HEK293T (cell line): ENCODE data around the gene VOPP1.

Source experiments
- CTCF ChIA-PET: fragments of 350-600 bp; formaldehyde crosslinking; extraction: SDS; loops from one replicate; lab custom pipeline; 2021; ENCODE audit warnings: antibody characterized with exemption, inconsistent platforms; lab: Yijun Ruan, JAX
- POLR2A ChIA-PET: fragments of 350-600 bp; formaldehyde crosslinking; extraction: SDS; loops from one replicate; lab custom pipeline; 2020; ENCODE audit warnings: antibody characterized with exemption, inconsistent platforms; lab: Yijun Ruan, JAX
- DNase-seq: peaks from one replicate; pipeline ENCODE4 v3.0.0; 2012; ENCODE audit warnings: mixed read lengths; ENCODE audit errors: extremely low spot score
- ARNT ChIP-seq: fragments of 450-650 bp; IDR thresholded peaks from 2 replicates; pipeline ENCODE4 v1.6.1; 2017; ENCODE audit warnings: mild to moderate bottlenecking
- BHLHE40 ChIP-seq: fragments of 450-650 bp; IDR thresholded peaks from 2 replicates; pipeline ENCODE4 v1.6.1; 2016; ENCODE audit warnings: mild to moderate bottlenecking, moderate library complexity, borderline replicate concordance
- CTBP1 ChIP-seq: fragments of 450-650 bp; IDR thresholded peaks from 2 replicates; pipeline ENCODE4 v1.6.1; 2016; ENCODE audit warnings: borderline replicate concordance
- ELF4 ChIP-seq: fragments of 450-650 bp; IDR thresholded peaks from 2 replicates; pipeline ENCODE4 v1.6.1; 2017; ENCODE audit warnings: antibody characterized with exemption
- FOXA1 ChIP-seq: fragments of 450-650 bp; IDR thresholded peaks from 2 replicates; pipeline ENCODE4 v1.6.1; 2016; ENCODE audit warnings: mild to moderate bottlenecking
- FOXK2 ChIP-seq: fragments of 450-650 bp; IDR thresholded peaks from 2 replicates; pipeline ENCODE4 v1.6.1; 2016; ENCODE audit warnings: mild to moderate bottlenecking
- FOXM1 ChIP-seq: fragments of 450-650 bp; IDR thresholded peaks from 2 replicates; pipeline ENCODE4 v1.6.1; 2017; ENCODE audit warnings: mild to moderate bottlenecking, borderline replicate concordance
- HDGF ChIP-seq: fragments of 450-650 bp; IDR thresholded peaks from 2 replicates; pipeline ENCODE4 v1.6.1; 2017; ENCODE audit warnings: antibody characterized with exemption, borderline replicate concordance
- L3MBTL2 ChIP-seq: fragments of 450-650 bp; conservative IDR thresholded peaks from 2 replicates; pipeline ENCODE4 v1.6.1; 2016; ENCODE audit warnings: mild to moderate bottlenecking
- LEF1 ChIP-seq: fragments of 450-650 bp; IDR thresholded peaks from 2 replicates; pipeline ENCODE4 v1.6.1; 2017; ENCODE audit warnings: mild to moderate bottlenecking, borderline replicate concordance
- NFRKB ChIP-seq: fragments of 450-650 bp; IDR thresholded peaks from 2 replicates; pipeline ENCODE4 v1.6.1; 2016; ENCODE audit warnings: mild to moderate bottlenecking, moderate library complexity
- SP1 ChIP-seq: fragments of 450-650 bp; IDR thresholded peaks from 2 replicates; pipeline ENCODE4 v1.6.1; 2017
- SUZ12 ChIP-seq: fragments of 450-650 bp; IDR thresholded peaks from 2 replicates; pipeline ENCODE4 v1.6.1; 2016; ENCODE audit warnings: mild to moderate bottlenecking
- TARDBP ChIP-seq: fragments of 450-650 bp; IDR thresholded peaks from 2 replicates; pipeline ENCODE4 v1.6.1; 2016
- ZNF384 ChIP-seq: fragments of 450-650 bp; IDR thresholded peaks from 2 replicates; pipeline ENCODE4 v1.6.1; 2016
- TF ChIP-seq, protein P1 (sequence below): fragments of 450-650 bp; IDR thresholded peaks from 2 replicates; pipeline ENCODE4 v1.6.1; 2016

VOPP1 gene

DNA sequence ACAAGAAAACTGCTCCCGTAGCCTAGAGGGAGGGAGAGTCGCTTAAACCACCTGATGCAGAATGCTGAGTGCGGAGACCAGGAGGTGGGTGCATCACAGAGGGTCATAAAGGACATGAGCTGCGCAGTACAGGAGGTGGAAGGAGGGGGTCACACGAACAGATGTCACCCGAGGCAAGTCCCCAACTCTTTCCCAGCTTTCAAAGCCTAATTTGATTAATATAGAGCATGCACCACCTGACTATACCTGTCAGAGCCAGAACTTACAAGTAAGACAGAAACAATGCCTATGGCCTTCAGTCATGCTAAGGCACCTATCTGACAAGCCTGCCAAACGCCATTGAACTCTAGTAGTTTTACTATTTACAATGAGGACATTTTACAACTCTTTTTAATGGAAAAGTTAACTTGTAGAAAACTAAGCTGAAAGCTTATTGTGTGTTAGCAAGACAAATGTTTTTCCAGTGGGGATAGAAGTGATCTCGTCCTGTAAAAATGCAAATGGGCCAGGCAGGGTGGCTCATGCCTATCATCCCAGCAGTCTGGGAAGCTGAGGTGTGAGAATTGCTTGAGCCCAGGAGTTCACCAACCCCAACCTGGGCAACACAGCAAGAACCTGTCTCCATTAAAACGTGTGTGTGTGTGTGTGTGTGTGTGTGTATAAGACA, 1.1 kb upstream of the VOPP1 start:
- CTCF ChIA-PET = interaction anchor here (0.7 kb wide), 1 partner anchor 1023 kb away, joined by 3 read pairs; no protein-coding TSS in a partner anchor
- POLR2A ChIA-PET = interaction anchor here (0.9 to 1.6 kb wide), 3 partner anchors 10 to 207 kb away, joined by 3 to 5 read pairs (median 4); no protein-coding TSS in a partner anchor
- TF ChIP-seq, protein P1, sequence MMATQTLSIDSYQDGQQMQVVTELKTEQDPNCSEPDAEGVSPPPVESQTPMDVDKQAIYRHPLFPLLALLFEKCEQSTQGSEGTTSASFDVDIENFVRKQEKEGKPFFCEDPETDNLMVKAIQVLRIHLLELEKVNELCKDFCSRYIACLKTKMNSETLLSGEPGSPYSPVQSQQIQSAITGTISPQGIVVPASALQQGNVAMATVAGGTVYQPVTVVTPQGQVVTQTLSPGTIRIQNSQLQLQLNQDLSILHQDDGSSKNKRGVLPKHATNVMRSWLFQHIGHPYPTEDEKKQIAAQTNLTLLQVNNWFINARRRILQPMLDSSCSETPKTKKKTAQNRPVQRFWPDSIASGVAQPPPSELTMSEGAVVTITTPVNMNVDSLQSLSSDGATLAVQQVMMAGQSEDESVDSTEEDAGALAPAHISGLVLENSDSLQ = 0 out of 2 replicates have a peak, but pooled peaks have one; percentile 5
- no peak for TF ChIP-seq NFRKB
- DNase-seq = no peak

DNA sequence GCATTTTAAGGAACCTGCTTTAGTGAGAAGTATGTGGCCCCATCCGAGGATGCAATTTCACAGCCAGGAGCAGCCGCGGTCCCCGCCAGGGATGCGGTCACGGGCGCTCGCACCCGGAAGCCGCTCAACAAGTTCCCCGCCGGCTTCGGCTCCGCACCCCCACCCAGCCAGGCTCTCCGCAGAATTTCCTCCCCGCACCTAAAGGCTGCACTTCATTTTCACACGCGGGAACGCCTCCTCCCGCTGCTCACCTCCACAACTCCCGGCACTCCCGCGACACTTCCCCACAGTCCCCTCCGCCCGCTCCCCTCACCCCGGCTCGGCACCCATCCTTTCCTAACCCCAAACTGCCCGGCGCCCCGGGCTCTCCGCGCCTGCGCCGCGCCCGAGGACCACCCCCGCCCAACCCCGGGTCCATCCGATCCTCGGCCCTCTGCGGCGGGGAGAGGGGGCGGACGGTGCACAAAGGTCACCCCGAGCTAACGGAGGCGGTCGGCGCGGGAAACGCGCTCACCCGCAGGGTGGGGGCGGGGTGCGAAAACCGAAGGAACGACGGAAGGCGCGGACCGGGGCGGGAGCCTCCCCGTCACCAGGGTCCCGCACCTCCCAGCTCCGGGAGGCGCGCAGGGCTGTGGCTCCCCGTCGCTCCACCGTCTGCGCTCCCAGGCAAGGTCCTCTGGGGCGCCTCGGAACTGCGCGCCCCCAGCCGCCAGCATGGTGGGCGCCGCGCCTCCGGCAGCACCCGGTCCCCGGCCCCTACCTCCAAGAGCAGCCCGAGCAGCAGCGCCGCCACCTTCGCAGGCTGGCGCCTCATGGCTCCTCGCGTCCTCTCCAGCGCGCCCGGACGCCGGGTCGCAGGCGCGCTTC, 558 bp downstream of the VOPP1 start:
- peak; percentile 63 for TF ChIP-seq L3MBTL2
- TF ChIP-seq, protein P1 = no peak
- DNase-seq = peak; percentile 46
- ChIA-PET POLR2A (interaction anchor here (0.9 to 1.0 kb wide), 2 partner anchors 37 to 480 kb away, joined by 3 to 4 read pairs; partner anchors contain the start of genes CCT6A and PSPH), CTCF (no interaction called here)

DNA sequence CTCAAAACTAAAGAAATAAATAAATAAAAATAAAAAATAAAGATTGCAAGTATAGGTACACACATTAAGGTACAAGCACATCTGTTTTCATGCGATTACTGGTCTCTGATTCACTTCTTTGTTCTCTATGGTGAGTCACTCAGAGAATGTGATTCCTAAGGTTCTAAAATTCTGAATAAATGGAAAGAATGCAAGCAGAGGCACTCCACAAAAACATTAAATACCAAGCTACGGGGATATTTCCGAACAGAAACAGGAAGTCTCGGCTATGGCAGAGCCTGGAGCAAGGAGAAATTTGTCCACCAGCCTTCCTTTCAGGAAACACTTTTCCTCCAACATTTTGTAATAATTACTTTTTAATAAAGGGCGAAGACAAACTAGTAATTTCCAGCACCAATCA, 1.4 kb downstream of the VOPP1 start:
- ChIA-PET POLR2A (no interaction called here), CTCF (interaction anchor here (0.7 kb wide), 1 partner anchor 20 kb away, joined by 3 read pairs; no protein-coding TSS in a partner anchor)
- DNase-seq = no peak
- TF ChIP-seq CTBP1 = no peak
- no peak for TF ChIP-seq L3MBTL2
- TF ChIP-seq FOXA1 = no peak
- TF ChIP-seq SP1 = no peak
- no peak for TF ChIP-seq HDGF
- TF ChIP-seq FOXK2 = no peak
- no peak for TF ChIP-seq LEF1

DNA sequence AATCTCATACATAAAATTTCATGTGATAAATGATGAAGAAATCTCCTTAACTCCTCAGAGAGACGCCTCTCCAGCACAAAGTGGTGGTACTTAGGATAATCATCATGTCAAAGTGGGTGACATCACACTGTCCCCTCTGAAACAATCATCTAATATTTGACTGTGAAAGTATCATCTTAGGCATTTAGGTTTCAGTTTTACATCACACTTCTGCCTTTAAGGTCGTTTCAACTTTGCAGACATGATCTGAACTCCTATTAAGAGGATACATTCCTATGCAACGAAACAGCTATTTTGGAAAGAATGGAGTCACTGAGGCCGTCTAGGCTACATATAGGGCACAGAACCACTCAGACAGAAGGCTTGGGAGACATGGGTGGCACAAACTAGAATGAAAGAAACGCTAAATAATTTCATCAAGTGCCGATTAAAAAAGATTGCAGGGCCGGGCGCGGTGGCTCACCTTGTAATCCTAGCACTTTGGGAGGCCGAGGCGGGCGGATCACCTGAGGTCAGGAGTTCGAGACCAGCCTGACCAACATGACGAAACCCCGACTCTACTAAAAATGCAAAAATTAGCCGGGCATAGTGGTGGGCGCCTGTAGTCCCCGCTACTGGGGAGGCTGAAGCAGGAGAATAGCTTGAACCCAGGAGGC, 2.0 kb downstream of the VOPP1 start:
- ChIA-PET CTCF (interaction anchor here (0.7 kb wide), 1 partner anchor 20 kb away, joined by 3 read pairs; no protein-coding TSS in a partner anchor), POLR2A (no interaction called here)
- DNase-seq = no peak
- TF ChIP-seq ARNT = no peak
- no peak for TF ChIP-seq SP1
- no peak for TF ChIP-seq FOXM1

DNA sequence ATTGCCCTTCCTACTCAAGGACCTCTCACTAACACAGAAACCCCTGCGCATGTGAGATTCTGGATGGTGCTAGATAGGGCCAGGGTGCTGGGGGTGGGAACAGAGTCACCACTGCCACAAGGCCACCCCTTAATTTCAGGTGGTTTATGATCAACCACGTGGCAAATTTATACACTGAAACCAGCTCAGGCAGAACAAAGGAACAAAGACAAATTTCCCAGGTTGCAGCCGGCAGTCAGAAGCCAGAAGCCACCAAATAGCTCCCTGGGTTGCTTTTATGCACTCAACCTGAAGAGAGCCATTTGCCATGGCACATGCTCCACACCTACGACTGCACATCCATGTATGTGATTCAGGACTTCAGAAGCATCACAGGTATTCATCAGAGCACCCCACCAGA, 2.5 kb downstream of the VOPP1 start:
- no peak for DNase-seq
- TF ChIP-seq FOXK2 (no peak), TARDBP (no peak), ARNT (no peak), SUZ12 (no peak), FOXA1 (no peak), L3MBTL2 (no peak), HDGF (no peak), NFRKB (no peak), FOXM1 (no peak), SP1 (no peak), ZNF384 (no peak), CTBP1 (no peak), ELF4 (no peak)
- ChIA-PET POLR2A (no interaction called here), CTCF (no interaction called here)

DNA sequence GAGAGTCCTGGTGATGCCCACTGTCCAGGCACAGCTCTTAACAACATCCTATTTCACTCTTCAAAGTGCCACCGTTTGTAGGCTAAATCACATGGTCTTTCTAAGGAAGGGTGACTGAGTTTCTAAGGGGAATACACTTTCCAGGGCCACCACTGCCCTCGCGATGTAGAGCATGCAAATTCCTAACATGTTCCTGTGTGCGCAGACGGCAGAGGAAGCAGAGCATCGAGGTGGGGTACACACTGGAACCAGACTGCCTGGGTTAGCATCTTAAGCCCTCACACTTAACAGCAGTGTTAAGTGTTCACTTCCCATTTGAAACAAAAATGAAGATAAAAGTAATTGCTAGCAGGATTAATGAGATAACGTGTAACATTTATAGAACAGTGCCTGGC, 3.0 kb downstream of the VOPP1 start:
- ChIA-PET CTCF (interaction anchor here (1.0 kb wide), 1 partner anchor 24 kb away, joined by 3 read pairs; no protein-coding TSS in a partner anchor), POLR2A (no interaction called here)
- no peak for DNase-seq
- TF ChIP-seq FOXM1 (no peak), NFRKB (no peak), FOXA1 (no peak), ARNT (no peak), ZNF384 (no peak), SUZ12 (no peak), TARDBP (no peak), SP1 (no peak), L3MBTL2 (no peak), CTBP1 (no peak), ELF4 (no peak), BHLHE40 (no peak), HDGF (no peak)
- TF ChIP-seq, protein P1 = no peak
